HG02610 (cell line): Measurements from ENCODE around the gene ZNF493.

Source experiments
- ATAC-seq: cut with Tn5 transposase; IDR thresholded peaks from one replicate; pipeline ENCODE4 v1.9.1; 2021; ENCODE audit warnings: mild to moderate bottlenecking, moderate library complexity; ENCODE audit not compliant: unreplicated experiment

The ZNF493 gene

GRCh38 chr19:21462540-21462939 is 65.6 kb downstream of the ZNF493 start:
- ATAC-seq: no peak

GRCh38 chr19:21463449-21464105 is 66.6 kb downstream of the ZNF493 start:
- no peak for ATAC-seq

- no peak for ATAC-seq
Measured at GRCh38 chr19:21466627-21467026, 69.7 kb downstream of the ZNF493 start.

- ATAC-seq: no peak
Measured at GRCh38 chr19:21468791-21469190, 71.9 kb downstream of the ZNF493 start.

- no peak for ATAC-seq
Measured at GRCh38 chr19:21472507-21472906, 75.6 kb downstream of the ZNF493 start.

GRCh38 chr19:21474671-21475181 is 77.8 kb downstream of the ZNF493 start:
- no peak for ATAC-seq
